Lower leg skin (tissue), 3 donors: Measurements from ENCODE around the gene ANKRD34C.

Experiments used
- CTCF ChIP-seq, 3 donors: fragments of 450-650 bp; IDR thresholded peaks; one replicate each; pipeline ENCODE4 v1.5.1; 2016; ENCODE audit warnings: antibody characterized with exemption in 3 of 3, mild to moderate bottlenecking in 3 of 3, moderate library complexity in 2 of 3
- POLR2A ChIP-seq, 2 donors: fragments of 450-650 bp; IDR thresholded peaks; one replicate each; pipeline ENCODE4 v1.6.1; 2016 to 2017; ENCODE audit warnings: antibody characterized with exemption in 2 of 2, mild to moderate bottlenecking in 1 of 2, moderate library complexity in 1 of 2

GRCh38 chr15:79282371-79283251 lies at the start of gene ANKRD34C:
- TF ChIP-seq CTCF (IDR thresholded peaks at IDR 0.05) (no peak), POLR2A (IDR thresholded peaks at IDR 0.05) (no peak)
